HG03066 (cell line): ENCODE results near the gene ERC1.

Source experiments
- ATAC-seq: cut with Tn5 transposase; IDR thresholded peaks from one replicate; pipeline ENCODE4 v1.9.1; 2021; ENCODE audit warnings: low read depth; ENCODE audit not compliant: unreplicated experiment

ERC1 gene

GRCh38 chr12:1422604-1423315 lies 431.7 kb downstream of the ERC1 start:
- no peak for ATAC-seq

- no peak for ATAC-seq
Observed at GRCh38 chr12:1424674-1425395, 433.8 kb downstream of the ERC1 start.

- ATAC-seq = no peak
Observed at GRCh38 chr12:1425396-1425729, 434.3 kb downstream of the ERC1 start.

- no peak for ATAC-seq
Observed at GRCh38 chr12:1428671-1429070, 437.6 kb downstream of the ERC1 start.

GRCh38 chr12:1429980-1430379 lies 439.0 kb downstream of the ERC1 start:
- no peak for ATAC-seq

GRCh38 chr12:1434296-1434955 lies 443.4 kb downstream of the ERC1 start:
- no peak for ATAC-seq

- no peak for ATAC-seq
Observed at GRCh38 chr12:1435044-1435443, 444.0 kb downstream of the ERC1 start.

- ATAC-seq = no peak
Observed at GRCh38 chr12:1435456-1435855, 444.4 kb downstream of the ERC1 start.

GRCh38 chr12:1436015-1436414 lies 445.0 kb downstream of the ERC1 start:
- ATAC-seq = no peak

GRCh38 chr12:1436981-1437380 lies 446.0 kb downstream of the ERC1 start:
- ATAC-seq = no peak

- ATAC-seq = no peak
Observed at GRCh38 chr12:1439201-1439600, 448.2 kb downstream of the ERC1 start.

- ATAC-seq = no peak
Observed at GRCh38 chr12:1439687-1440086, 448.7 kb downstream of the ERC1 start.

GRCh38 chr12:1443421-1444141 lies 452.6 kb downstream of the ERC1 start:
- no peak for ATAC-seq

GRCh38 chr12:1444142-1444516 lies 453.1 kb downstream of the ERC1 start:
- ATAC-seq = no peak

- ATAC-seq = no peak
Observed at GRCh38 chr12:1445807-1446206, 454.8 kb downstream of the ERC1 start.

GRCh38 chr12:1448336-1448735 lies 457.3 kb downstream of the ERC1 start:
- no peak for ATAC-seq

GRCh38 chr12:1453810-1454209 lies 462.8 kb downstream of the ERC1 start:
- ATAC-seq = no peak

- ATAC-seq = no peak
Observed at GRCh38 chr12:1456885-1457284, 465.9 kb downstream of the ERC1 start.

GRCh38 chr12:1457901-1458300 lies 466.9 kb downstream of the ERC1 start:
- no peak for ATAC-seq

GRCh38 chr12:1459339-1459738 lies 468.3 kb downstream of the ERC1 start:
- no peak for ATAC-seq
